Measurements from ENCODE around the gene TSPAN14.

TSPAN14 gene

GRCh38 chr10:80517416-80518142, 63.5 kb downstream of the TSPAN14 start:
- H3K4me3 Mint-ChIP-seq: no peak overlapping the region
- no peaks in the 10 kb centered on the region for H3K27me3 Mint-ChIP-seq
- H3K27ac Mint-ChIP-seq: peak overlapping the region; percentile 85
- H3K4me1 Mint-ChIP-seq (ENCODE audit: low read depth): peaks cover 23% of the 10 kb centered on the region
- DNase-seq: no peak
- peaks cover 91% of the 10 kb centered on the region for H3K36me3 Mint-ChIP-seq (ENCODE audit: low read depth)
- no peaks in the 10 kb centered on the region for H3K9me3 Mint-ChIP-seq

GRCh38 chr10:80518143-80518806, 64.2 kb downstream of the TSPAN14 start:
- Mint-ChIP-seq H3K4me3 (no peak overlapping the region), H3K27me3 (no peaks in the 10 kb centered on the region), H3K36me3 (ENCODE audit: low read depth) (peaks cover 87% of the 10 kb centered on the region), H3K4me1 (ENCODE audit: low read depth) (peaks cover 27% of the 10 kb centered on the region), H3K9me3 (no peaks in the 10 kb centered on the region), H3K27ac (peak overlapping the region; percentile 85)
- DNase-seq: no peak

DNA sequence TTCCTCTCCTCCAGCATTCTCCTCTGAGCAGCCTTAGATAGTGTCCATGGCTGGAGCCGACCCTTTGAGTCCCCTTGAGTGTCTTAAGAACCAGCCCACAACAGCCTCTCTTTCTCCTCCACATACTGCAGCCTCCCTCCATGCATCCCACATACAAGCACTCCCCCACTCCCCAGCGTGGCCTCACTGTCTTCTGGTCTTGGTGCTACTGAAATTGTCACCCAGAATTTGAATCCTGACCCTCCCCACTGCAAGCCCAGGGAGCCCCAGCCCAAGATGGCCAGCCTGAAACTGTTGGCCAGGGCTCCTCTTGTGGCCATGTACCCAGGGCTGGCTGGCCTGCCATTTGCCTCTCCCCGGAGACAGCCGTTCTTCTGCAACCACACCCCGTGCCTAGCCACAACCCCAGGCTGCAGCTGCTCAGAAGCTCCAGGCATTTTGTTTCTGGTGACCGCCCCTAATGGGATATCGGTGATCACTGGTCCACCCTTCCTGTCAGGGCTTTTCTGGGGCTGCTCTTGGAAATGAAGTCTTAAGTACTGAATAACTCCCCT, 64.8 kb downstream of the TSPAN14 start:
- DNase-seq: no peak
- Mint-ChIP-seq H3K4me1 (ENCODE audit: low read depth) (peaks cover 31% of the 10 kb centered on the region), H3K27ac (peak overlapping the region; percentile 60), H3K27me3 (no peaks in the 10 kb centered on the region), H3K36me3 (ENCODE audit: low read depth) (peaks cover 81% of the 10 kb centered on the region), H3K4me3 (no peak overlapping the region), H3K9me3 (no peaks in the 10 kb centered on the region)

DNA sequence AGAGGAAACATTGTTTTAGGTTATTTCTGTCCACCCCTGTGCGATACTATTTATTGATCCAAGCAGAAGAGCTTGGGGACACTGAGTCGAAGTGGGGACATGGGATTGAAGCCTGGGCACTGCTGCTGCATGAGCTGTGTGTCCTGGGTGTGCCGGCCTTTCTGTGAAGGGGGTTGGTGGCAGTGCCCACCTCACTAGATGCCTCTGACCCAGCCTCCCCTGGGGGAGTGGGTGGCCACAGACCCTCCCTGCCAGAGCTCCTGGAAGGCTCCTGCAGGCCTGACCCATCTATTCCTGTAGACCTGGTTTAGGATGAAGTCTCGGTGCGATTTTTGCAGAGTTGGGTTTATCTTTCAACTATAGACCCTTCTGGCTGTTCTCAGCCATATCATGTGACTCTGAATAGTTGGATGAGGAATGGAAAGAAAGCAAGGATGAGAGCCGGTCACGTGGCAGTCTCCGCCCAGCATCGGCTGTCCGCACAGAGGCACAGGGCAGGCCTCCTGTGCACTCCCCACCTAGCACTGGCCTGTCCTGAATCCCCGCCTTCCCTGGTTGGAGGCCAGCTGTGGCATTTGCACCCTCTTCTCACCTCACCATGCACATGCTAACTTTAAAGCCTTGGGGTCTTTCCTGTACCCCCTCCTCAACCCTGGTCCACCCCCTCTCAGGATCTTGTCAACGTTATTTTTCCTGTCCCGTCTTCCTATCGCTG, 66.0 kb downstream of the TSPAN14 start:
- H3K36me3 Mint-ChIP-seq (ENCODE audit: low read depth): peaks cover 76% of the 10 kb centered on the region
- peak overlapping the region; percentile 75 for H3K27ac Mint-ChIP-seq
- H3K27me3 Mint-ChIP-seq: no peaks in the 10 kb centered on the region
- no peak for DNase-seq
- no peaks in the 10 kb centered on the region for H3K9me3 Mint-ChIP-seq
- H3K4me1 Mint-ChIP-seq (ENCODE audit: low read depth): peaks cover 41% of the 10 kb centered on the region
- no peak overlapping the region for H3K4me3 Mint-ChIP-seq

DNA sequence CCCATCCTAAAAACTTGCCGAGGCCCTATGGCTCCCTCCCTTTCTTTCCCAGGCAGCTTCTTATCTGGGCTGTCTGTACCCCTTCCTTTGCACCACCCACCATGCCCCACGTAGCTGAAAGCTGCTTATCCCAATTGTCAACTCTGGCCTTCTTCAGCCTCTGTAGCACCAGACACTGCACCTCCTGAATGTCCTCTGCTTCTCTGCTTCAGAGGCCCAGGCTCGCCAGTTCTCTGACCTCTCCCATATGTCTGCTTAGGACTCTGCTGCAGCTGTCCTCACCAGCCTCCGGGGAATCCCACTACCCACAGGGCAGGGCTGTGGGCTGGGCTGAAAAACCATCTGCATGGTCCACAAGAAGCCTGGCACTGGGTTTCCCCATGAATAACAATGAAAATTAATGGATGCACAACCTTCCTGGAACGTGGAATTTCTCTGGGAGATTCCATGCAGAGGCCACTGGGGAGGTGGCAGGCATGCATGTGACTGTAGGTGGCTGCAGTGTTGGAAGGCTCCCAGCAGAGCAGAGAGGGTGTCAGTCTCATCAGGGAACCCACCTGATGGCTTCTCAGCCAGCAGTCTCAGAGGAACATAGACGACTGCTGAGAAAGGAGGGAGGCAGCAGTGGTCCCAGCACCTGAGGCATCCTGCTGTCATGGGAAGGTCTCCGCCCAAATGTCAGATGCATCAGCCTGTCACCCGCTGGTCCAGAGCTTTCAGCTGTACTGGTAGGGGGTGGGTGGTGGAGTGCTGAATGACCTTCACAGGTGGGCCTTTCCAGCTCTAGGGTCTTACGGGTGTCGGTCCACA, 66.8 kb downstream of the TSPAN14 start:
- Mint-ChIP-seq H3K9me3 (no peaks in the 10 kb centered on the region), H3K4me3 (no peak overlapping the region), H3K27ac (peak overlapping the region; percentile 75), H3K36me3 (ENCODE audit: low read depth) (peaks cover 71% of the 10 kb centered on the region), H3K4me1 (ENCODE audit: low read depth) (peaks cover 47% of the 10 kb centered on the region), H3K27me3 (no peaks in the 10 kb centered on the region)
- DNase-seq: no peak

DNA sequence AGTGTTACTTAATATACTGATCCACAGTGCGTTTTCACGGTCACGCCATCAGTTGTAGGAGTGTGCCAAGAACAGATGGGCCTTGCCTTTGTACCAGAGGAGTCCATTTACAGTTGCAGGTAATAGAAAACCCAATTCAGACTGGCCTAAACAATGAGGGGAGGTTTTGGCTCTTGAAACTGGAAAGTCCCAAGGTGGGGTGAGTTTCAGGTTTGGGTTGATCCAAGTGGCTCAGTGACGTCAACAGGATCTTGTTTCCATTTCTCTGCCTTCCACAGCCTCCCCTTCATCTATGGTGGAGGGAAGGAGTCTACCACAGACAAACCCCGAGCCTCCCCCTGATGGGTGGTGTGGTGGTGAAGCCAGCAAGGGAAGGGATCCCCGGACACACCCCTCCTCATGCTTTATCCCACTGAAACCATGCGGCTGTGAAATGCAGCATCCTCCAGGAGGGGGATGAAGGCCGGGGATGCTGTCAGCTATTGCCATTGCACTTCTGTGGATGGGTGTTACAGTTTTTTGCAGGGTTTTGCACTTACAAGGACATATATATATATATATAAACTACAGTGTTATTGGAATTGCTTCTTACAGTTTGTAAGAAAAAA, 68.8 kb downstream of the TSPAN14 start:
- peaks cover 56% of the 10 kb centered on the region for H3K36me3 Mint-ChIP-seq (ENCODE audit: low read depth)
- peaks cover 58% of the 10 kb centered on the region for H3K4me1 Mint-ChIP-seq (ENCODE audit: low read depth)
- peak overlapping the region; percentile 54 for H3K27ac Mint-ChIP-seq
- H3K27me3 Mint-ChIP-seq: no peaks in the 10 kb centered on the region
- no peaks in the 10 kb centered on the region for H3K9me3 Mint-ChIP-seq
- H3K4me3 Mint-ChIP-seq: no peak overlapping the region
- DNase-seq: no peak

- Mint-ChIP-seq H3K4me3 (no peak overlapping the region), H3K27me3 (no peaks in the 10 kb centered on the region)
Observed at GRCh38 chr10:80523773-80524172, 69.7 kb downstream of the TSPAN14 start.

DNA sequence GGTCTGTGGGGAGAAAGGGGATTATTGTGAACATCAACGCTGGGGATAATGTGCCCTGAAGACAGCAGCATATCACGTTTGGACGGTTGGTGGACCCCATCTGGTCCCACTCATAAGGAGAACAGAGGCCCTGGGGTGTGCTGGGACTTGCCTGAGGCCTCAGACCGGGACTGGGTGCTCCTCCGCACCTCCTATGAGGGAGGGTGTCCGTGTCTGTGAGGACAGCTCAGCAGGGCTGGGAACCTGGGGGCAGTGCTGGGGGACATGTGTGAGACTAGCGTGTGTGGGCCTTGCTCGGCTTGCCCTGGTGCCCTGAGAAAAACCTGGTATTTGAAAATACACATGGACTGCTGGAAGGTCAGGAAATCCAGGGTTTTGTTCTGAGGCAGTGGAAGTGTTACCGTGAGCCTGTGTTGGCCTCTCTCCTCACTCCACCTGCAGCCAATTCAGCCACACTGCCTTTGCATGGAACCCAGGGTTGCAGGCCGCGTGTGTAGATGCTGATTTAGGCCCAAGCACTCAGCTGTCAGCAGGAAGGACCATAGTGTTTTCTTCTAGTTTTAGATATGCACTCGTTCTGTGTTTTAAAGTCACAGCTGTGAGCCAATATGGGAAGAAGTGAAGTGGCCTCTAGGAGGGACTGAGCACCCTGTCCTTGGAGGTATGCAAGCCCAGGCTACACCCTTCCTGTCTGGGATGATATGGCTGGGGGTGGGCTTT, 70.2 kb downstream of the TSPAN14 start:
- DNase-seq: no peak
- Mint-ChIP-seq H3K4me3 (no peak overlapping the region), H3K36me3 (ENCODE audit: low read depth) (peaks cover 46% of the 10 kb centered on the region), H3K4me1 (ENCODE audit: low read depth) (peaks cover 73% of the 10 kb centered on the region), H3K9me3 (no peaks in the 10 kb centered on the region), H3K27ac (peak overlapping the region; percentile 79), H3K27me3 (no peaks in the 10 kb centered on the region)

More at GRCh38 chr10:80523773-80524172, 69.7 kb downstream of the TSPAN14 start:
- Mint-ChIP-seq H3K36me3 (ENCODE audit: low read depth) (peaks cover 47% of the 10 kb centered on the region), H3K9me3 (no peaks in the 10 kb centered on the region), H3K27ac (peak overlapping the region; percentile 79), H3K4me1 (ENCODE audit: low read depth) (peaks cover 67% of the 10 kb centered on the region)
- DNase-seq: no peak

GRCh38 chr10:80526218-80526617, 72.1 kb downstream of the TSPAN14 start:
- Mint-ChIP-seq H3K4me1 (ENCODE audit: low read depth) (peaks cover 78% of the 10 kb centered on the region), H3K27me3 (no peaks in the 10 kb centered on the region), H3K36me3 (ENCODE audit: low read depth) (peaks cover 27% of the 10 kb centered on the region), H3K4me3 (no peak overlapping the region), H3K27ac (peak overlapping the region; percentile 80), H3K9me3 (no peaks in the 10 kb centered on the region)
- no peak for DNase-seq

- H3K4me1 Mint-ChIP-seq (ENCODE audit: low read depth): peaks cover 82% of the 10 kb centered on the region
- H3K4me3 Mint-ChIP-seq: no peak overlapping the region
- H3K27me3 Mint-ChIP-seq: no peaks in the 10 kb centered on the region
- H3K27ac Mint-ChIP-seq: peak overlapping the region; percentile 80
- H3K36me3 Mint-ChIP-seq (ENCODE audit: low read depth): peaks cover 24% of the 10 kb centered on the region
- no peak for DNase-seq
- no peaks in the 10 kb centered on the region for H3K9me3 Mint-ChIP-seq
Observed at GRCh38 chr10:80526742-80527141, 72.6 kb downstream of the TSPAN14 start.

GRCh38 chr10:80528185-80528700, 74.1 kb downstream of the TSPAN14 start:
- DNase-seq: no peak
- H3K4me3 Mint-ChIP-seq: no peak overlapping the region
- no peaks in the 10 kb centered on the region for H3K9me3 Mint-ChIP-seq
- peak overlapping the region; percentile 20 for H3K27ac Mint-ChIP-seq
- H3K4me1 Mint-ChIP-seq (ENCODE audit: low read depth): peaks cover 89% of the 10 kb centered on the region
- H3K36me3 Mint-ChIP-seq (ENCODE audit: low read depth): peaks cover 29% of the 10 kb centered on the region
- H3K27me3 Mint-ChIP-seq: no peaks in the 10 kb centered on the region

DNA sequence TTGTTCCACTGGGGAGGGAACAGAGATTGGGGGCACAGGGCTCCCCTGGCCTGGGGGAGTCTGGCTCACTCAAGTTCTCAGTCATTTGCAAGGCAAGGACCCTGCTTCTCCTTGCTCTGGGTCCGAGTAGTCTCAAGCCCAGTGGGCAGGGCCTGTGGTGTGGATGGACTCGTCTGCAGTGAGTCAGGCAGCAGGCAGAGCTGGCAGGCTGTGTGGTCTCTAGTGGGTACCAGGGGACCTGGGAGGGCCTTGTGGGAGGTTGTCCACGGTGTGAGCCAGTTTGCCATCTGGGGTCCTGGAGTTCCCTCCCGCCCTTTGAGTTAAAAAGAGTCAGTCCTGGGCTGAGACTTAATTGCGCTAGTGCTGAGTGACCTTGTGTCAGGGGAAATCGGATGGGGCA, 74.8 kb downstream of the TSPAN14 start:
- Mint-ChIP-seq H3K27me3 (no peaks in the 10 kb centered on the region), H3K36me3 (ENCODE audit: low read depth) (peaks cover 29% of the 10 kb centered on the region), H3K4me1 (ENCODE audit: low read depth) (peaks cover 84% of the 10 kb centered on the region), H3K4me3 (no peak overlapping the region), H3K27ac (peak overlapping the region; percentile 87), H3K9me3 (no peaks in the 10 kb centered on the region)
- no peak for DNase-seq

GRCh38 chr10:80529604-80530003, 75.5 kb downstream of the TSPAN14 start:
- H3K4me3 Mint-ChIP-seq: peak overlapping the region; percentile 38
- no peaks in the 10 kb centered on the region for H3K27me3 Mint-ChIP-seq
- DNase-seq: peak; percentile 56
- H3K27ac Mint-ChIP-seq: peak overlapping the region; percentile 87
- no peaks in the 10 kb centered on the region for H3K9me3 Mint-ChIP-seq
- peaks cover 78% of the 10 kb centered on the region for H3K4me1 Mint-ChIP-seq (ENCODE audit: low read depth)
- H3K36me3 Mint-ChIP-seq (ENCODE audit: low read depth): peaks cover 22% of the 10 kb centered on the region
